GM19351 (cell line): ENCODE measurements around the gene KIZ.

ENCODE experiments used
- ATAC-seq: cut with Tn5 transposase; IDR thresholded peaks from one replicate; pipeline ENCODE4 v1.9.1; 2021; ENCODE audit warnings: mild to moderate bottlenecking, moderate library complexity; ENCODE audit not compliant: unreplicated experiment

The KIZ gene, protein sequence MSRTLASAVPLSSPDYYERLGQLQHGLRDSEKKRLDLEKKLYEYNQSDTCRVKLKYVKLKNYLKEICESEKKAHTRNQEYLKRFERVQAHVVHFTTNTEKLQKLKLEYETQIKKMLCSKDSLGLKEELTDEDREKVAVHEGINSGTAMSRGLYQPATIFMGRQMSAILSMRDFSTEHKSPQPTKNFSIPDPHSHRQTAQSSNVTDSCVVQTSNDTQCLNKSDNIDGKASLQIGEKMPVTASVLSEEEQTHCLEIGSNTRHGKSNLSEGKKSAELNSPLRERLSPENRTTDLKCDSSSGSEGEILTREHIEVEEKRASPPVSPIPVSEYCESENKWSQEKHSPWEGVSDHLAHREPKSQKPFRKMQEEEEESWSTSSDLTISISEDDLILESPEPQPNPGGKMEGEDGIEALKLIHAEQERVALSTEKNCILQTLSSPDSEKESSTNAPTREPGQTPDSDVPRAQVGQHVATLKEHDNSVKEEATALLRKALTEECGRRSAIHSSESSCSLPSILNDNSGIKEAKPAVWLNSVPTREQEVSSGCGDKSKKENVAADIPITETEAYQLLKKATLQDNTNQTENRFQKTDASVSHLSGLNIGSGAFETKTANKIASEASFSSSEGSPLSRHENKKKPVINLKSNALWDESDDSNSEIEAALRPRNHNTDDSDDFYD

DNA sequence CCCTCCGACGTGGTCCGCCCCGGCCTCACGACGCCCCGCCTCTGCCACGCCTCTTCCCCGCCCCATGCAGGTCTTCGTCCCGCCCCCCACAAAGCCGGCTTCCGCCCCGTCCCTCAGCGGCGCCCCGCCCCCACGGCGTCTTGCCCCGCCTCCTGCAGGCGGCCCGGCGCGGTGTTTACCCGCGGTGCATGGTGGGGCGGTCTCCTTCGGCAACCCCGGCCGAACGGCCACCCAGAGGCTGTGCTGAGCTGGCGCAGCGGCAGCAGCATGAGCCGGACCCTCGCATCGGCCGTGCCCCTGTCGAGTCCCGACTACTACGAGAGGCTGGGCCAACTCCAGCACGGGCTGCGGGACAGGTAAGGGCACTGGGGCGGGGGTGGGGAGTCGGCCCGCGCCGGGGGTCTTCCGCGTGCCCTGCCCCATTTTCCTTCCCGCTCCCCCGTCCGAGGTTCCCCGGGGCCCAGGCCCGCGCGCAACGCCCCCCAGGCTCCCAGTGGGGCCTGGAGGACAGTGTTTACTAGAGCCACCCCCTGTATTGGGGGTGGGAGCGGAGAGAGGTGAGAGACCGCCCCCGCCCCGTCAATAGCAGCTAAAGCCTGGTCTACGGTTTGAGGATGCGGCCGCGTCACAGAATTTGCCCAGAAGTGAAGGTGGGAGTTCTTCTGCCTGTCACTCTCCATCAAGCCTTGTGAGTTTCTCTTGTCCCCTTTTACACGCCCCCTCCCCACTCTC is at the start of gene KIZ:
Gene KIZ, plus strand, starts transcription at position 234 of the 732 bp plus-strand sequence. Its CDS starts 34 bp downstream, at position 268.
- ATAC-seq, result peak; percentile 94

DNA sequence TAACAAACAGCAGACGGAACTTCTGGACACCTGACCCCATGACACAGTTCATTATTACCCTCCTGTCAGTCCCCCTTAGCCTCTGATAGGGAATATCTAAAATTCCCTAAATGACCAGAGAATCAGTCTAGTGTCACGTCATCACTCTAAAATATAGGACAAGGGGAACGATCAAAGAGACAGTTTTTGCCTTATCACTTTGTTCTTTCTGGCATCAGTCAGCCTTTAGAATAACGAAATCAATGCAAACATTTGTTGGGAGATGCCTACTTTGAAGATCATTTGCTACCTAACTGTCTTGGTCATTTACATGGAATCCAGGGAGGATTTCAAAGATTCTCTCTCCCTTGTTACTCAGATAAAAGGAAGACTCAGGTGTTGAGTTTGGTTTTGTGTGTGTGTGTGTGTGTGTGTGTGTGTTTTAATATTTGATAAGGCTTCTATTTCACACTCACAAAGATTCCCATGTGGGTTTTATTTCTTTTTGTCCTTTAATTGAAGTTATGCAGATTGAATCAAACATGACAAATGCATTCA is 48.0 kb upstream of the KIZ start:
- no peak for ATAC-seq

DNA sequence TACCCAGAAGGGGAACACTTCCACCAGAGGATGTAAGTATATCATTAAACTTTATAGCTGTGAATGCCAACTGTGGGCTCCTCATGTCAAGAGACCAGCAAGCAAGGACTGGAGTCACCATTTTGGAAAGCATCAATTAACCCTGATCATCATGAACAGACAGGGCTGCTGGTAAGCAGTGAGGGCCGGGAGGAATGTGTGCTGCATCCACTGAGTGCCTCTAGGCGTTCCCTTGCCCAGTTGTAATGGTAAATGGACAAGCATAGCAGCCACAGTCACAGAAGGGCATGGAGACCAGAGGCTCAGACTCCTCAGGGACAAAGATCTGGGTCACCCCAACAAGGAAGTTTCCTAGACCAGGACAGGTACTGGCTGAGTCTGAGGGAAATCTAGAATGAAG is 43.3 kb upstream of the KIZ start:
- no peak for ATAC-seq

DNA sequence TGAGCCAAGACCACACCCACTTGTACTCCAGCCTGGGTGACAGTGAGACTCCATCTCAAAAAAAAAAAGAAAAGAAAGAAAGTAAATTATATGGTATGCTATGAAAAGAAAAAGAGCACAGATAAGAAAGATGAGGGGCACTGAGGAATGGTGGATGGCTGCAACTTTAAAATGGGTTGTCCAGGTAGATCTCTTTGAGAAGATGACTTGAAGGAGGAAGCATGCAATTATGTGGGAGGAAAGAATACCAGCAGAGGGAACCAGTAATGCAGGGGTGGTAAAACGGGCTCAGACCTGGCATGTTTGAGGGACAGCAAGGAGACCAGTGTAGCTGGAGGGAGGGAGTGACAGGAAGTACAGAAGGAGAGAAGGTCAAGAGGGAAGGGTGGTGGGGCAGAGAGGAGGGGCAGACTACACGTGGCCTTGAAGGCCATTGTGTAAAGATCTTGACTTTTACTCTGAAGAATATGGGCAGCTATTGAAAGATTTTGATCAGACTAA is 42.0 kb upstream of the KIZ start:
- no peak for ATAC-seq

DNA sequence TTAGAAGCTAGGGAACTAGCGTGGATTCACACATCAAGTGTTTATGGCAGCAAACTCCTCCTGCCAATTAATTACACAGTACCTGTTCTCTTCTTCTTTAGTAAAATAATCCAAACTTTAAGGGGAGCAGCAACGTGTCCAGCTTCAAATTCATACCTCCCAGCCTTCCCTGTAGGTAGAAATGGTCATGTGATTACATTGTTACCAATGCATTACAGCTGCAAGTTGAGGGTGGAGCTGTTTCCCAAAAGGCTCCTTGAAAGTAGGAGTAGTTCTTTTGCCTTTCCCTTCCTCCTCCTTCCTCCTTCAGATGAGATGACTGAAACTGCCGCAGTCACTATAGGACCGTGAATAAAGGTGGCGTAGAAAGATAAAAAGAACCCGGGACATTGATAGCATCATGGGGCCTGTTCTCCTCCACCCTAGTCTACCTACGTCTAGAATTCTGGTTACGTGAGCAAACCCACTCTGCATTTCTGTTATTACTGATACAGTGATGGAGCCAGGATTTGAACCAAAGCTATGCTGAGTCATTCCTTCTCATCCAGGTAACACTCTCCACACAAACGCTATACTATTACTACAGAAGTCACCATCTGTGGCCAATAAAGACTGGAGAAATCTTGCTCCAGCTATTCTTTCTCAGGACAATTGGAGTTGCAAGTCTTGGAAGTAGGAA is 37.9 kb upstream of the KIZ start:
- ATAC-seq, result no peak

DNA sequence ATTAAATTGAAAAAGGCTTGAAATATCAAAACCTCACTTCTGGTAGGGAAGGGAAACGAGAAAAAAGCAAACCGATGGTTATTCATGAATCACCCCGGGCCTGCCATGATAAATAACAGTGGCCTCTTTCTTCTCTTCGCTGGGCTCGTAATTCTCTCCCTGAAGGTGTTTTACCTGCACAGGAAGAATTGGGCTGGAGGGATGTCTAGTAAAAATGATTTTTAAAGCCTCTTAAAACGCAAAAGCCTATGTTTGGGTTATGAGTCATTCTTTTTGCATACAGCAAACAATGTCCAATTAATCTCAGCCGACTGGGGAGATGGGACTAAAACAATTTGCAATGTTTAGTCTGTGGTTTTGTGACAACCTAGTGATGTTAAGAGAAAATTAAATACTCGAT is 36.5 kb upstream of the KIZ start:
- ATAC-seq, result no peak

DNA sequence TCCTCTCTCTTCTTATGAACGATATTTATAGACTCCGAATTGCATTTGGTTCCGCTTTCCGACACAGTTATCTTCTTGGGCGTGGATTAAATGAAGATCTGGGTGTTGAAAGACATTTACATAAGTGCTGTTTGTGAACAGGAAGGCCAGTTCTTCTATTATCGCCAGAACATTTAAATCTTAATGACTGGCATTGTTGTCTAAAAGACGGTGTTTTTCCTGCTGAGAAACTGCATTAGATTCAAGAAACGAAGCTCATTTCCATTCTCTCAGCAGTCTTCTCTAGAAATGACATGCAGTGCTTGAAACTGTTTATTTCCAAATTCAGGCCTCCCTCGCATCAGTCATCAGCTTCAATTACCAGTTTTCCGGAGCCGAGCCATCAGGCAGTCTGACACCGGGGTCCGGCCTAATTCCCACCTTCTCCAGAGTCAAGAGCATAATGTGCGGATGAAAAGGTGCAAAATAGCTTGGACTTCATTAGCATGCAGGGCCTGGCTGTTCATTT is 35.7 kb upstream of the KIZ start:
- no peak for ATAC-seq

DNA sequence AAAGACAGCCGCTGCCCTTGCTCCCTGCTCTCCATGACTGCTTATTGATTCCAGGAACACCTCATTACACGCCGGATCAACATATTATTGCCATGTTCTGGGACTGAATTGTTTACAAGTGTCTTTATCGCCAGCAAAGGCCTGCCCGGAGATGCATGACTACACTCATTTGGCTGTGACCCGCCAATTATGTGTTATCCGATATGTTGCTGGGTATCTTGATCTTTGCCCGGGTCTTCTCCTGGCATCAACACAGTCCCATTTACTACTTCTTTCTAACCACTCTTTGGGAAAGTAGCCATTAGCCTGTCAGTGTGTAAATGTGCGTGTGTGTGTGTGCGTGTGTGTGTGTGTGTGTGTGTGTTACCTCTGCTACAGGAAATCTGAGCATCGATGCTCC is 35.2 kb upstream of the KIZ start:
- no peak for ATAC-seq

DNA sequence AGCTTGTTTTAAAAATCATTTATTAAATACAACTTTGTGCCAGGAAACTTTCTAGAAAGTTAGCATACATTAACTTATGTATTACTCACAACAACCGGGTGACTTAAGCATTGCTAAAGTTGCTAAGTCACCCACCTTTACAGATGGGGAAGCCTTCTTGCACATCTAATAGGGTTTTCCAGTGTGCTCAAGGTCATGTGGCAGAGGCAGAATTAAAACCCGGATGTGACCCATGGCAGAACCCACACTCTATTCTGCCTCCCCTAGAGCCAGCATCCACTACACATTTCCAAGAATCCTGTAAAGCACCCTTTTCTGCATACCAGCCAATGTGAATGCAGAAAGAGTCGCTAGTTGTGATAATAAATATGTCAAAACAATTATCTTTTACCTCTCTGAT is 33.1 kb upstream of the KIZ start:
- ATAC-seq, result no peak

DNA sequence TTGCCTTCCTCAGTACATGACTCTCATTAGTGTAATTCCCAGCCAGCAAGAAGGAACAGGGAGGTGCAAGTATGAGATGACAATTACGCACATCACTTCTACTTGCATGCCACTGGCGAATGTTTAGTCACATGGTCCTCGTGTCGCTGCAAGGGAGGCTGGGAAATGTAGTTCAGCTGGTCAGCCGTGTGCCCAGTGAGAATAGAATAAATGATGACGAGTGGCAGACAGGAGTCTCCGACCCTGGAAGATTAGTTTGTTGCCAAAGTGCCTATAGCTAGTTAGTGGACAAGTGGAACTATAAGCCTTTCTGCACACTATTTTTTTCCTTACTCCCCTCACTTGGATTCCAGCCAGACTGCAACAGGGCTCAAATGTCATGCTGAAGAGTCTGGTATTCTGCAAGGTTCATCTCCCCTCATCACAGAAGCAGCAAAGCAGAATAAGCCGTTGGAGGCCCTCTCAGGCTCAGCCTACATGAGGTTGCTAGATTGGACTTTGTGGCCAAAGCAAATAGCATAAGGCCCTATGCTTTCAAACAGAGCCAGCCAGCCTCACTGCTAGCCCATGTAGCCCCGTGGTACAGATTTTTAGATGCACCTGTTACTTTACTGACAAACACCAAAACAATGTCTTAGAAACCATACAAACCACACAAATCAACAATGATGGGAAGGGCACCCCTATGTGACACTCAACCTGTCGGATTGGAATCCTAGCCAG is 29.4 kb upstream of the KIZ start:
- ATAC-seq, result peak; percentile 45

DNA sequence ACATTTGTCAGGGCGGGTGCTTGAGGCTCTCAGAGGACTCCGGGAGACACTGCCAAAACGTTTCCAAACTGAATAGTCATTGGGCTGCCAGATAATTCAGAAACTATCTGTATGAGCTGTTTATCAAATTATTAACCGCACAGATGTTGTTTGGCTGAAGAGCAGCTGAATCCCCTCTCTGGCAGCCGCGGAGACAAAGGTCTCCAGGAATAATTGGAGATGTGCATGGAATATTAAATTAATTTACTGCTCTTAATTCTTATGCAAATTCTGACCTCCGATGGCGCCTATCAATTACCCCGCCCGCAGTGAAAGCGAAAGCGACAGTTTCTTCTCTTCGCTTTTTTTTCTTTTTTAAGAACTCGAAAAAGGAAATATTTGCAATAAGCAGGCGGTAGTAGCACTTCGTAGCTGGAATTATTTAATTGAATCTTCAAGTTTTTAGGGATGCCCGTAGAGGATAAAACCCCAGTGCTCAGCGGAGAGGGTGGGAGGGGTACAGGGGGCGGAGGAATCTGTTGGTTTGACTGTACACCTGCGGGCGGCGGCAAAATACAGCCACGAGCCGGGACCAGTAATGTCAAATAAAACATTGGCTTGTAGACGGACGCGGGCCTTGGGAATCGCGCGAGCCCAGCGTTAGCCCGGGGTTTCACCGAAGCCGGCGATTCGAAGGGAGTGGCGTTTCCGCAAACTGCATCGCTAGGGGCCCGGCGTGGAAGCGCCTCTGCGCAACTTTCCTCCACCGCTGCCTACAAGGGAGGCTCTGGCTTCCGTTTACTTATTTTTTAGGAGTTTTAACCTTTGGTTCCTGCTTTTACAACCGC is 25.9 kb upstream of the KIZ start:
- peak; percentile 55 for ATAC-seq

DNA sequence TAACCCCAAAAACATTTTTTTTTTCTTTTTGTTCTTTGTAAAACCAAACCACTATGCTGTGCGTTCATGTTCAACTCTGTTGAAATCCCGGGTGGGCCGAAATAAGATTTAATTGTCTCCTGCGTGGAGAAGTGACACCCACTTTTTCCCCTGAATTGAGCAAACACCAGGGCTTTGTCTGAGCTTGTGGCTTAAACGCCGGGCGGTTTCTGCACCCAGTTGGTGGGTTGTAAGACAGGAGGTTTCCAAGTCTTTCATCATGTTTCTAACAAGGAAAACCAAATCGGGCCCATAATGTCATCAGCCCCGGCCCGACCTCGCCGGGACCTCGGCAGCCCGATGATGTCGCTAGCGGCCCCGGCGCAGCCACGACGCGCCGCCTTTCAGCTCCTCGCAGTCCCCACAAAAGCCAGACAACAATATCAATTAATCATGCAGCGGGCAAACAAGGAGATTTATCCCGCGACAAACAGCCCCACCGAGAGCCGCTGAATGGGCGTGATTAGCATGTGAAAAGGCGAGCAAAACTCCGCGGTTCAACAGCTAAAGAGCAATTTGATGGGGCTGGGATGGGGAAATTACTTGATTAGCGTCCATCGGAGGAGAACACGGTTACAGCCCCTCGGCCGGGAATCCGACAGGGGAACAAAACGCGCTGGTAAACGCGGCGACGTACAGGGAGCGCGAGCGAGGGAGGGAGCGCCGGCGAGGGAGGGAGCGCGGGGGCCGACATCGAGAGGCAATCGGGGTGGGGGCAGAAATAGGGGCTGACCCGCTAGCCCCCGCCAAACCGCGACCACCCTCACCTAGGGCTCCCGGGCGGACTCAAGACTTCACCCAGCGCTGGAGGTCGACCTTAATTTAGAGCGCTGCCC is 25.1 kb upstream of the KIZ start:
- no peak for ATAC-seq

DNA sequence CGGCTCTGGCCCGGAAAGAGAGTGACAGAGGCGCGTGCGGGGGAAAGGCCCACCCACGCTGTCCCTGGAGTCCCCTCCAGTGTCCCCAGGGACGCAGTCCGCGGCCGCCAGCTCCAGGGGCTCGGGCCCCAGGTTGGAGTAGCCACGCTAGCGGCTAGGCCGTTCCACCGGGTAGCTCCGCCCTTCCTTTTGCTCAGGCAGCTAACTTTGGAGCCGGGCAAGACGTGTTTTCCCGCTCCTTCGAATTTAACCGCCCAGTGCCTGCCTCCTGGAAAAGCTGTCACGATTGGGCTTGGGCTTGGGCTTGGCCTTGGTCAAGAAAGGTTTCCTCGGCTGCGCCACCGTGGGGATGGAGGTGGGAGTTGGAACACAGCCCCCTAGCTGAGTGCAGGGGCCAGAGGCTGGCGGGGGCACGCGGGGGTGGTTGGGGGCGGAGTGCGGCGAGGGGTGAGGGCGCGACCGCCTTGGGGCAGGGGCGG is 24.4 kb upstream of the KIZ start:
- no peak for ATAC-seq

DNA sequence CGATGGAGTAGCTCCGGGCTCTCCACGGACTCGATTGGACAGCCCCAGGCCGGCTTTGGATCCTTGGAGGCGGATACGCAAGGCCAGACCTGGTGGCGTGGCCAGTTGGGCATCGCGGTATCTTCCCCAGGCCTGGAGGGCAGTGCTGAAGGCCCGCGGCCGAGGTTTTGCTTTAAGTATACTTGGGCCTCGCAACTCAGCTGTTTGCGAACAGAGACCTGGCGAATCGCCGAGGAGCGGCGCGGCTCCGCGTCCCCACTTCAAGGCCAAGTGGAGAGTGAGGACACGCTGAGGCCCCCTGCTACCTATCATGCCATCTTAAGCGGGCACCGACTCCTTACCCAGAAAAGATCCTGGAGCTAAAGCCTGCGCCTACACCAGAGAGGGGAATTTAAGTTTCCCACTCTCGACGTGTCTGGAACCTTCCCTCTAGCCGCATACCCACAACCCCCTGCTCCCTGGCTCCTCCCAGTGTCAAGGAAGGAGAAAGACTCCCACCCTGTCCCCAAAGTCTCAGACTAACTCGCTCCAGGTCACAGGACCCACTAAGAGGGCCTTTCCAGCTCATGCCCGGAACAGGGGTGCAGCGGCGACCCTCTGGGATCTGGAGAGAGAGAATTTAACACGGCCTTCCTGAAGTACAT is 23.8 kb upstream of the KIZ start:
- ATAC-seq, result no peak

DNA sequence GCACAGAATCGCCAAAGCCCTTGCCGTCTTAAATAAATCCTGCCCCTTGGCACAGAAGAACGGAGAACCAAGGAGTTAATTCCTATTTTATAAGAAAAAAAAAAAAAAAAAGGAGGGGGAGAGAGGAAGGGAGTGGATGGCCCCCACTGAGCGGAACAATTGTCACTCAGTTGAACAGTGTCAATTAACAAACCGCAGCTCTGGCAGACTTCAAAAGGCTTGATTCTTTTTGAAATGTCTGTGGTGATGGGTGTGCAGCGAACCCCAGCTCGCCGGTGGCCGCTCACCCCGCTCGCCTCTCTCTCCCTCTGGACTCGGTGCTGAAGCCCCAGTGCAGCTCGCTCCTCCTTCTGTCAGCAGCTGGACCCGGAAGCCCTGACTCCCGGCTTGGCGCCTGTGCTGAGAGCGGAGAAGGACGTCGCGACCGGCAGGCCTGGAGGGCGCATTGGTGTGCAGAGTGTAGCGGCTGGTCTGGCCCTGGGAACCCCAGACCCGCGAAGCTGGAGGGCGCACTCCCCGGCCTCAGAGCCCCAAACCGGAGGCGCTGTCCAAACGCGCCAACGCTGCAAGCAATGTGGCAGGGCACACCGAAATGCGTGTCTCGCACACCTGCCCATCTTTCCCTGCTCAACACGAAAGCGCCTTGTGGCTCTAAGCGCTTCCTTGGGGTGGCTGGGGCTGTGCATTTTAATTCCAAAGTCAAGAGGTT is 23.1 kb upstream of the KIZ start:
- no peak for ATAC-seq

DNA sequence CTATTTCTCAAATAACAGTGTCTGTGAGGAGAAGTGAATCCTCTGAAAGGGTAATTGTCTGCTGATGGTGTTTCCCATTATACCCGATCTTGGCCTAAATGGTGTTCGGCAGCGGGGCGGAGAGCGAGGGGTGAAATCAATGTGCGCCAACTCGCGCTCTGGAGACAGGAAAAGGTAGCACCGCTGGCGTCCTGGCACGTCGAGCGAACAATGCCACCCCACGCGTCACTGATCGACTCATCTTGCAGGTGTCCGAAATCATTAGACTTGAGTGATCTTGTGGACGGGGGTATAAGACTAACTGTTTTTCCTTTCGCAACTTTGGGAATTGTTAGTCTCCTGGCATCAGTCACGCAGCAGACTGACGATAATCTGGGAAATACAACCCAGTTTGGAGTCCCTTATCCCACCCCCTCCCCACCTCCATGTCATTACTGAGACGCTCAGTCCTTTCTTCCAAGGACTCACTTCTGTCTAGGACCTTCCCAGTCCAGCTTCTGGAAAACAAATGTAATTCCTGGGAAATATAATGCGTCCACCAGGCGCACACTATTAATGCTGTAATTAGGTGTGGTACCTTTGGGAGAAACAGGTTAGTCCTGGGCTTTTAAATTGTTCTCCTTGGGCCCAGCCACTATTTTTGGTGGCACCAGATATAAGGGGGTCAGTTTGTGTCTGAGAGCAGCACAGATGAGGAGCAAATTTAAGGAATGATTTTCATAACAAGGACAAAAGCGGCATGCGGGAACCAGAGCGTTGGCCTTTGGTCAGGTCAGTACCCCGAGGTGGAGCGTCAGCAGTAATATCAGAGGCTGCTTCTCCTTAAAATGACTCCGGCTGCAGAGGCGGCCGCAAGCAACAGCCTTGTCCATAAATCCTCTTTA is 22.1 kb upstream of the KIZ start:
- ATAC-seq, result no peak
